Measurements from ENCODE around the gene MYPOP. TPM values are rescaled to one million over a fixed set of nuclear protein-coding genes. Genes with fewer than 3 reads are reported as not detected.

MYPOP gene
- total RNA-seq, 6 experiments from 2014 or later = 10.2 to 11.2 (median 10.5) TPM

DNA sequence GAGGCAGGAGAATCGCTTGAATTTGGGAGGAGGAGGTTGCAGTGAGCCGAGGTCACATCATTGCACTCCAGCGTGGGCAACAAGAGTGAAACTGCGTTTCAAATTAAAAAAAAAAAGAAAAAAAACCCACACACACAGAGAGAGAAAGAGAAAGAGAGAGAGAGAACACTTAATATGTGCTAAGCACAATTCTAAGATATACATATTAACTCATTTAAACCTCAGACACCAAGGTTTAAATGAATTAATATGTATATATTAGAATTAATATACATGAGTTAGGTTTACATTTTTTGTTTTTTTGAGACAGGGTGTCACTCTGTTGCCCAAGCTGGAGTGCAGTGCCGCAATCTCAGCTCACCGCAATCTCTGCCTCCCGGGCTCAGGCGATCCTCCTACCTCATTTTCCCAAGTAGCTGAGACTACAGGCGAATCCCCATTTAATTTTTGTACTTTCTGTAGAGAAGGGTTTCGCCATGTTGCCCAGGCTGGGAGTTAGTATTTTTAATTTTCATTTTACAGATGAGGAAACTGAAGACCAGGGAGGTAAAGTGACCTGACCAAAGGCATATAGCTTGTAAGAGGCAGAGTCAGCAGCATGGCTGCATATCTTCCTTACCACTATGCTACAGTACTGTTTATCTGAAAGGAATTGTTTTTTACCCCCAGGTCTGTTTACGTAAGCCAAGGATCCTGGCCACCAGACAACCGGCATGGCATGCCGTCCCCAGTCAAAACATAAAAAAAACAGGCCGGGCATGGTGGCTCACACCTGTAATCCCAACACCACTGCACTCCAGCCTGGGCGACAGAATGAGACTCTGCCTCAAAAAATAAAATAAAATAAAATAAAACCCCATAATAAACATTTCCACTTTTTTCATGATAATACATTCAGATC lies 41.8 kb downstream of the MYPOP start:
- no peak for DNase-seq
- H3K4me1 Mint-ChIP-seq (ENCODE audit: low read depth) = peaks cover 9% of the 10 kb centered on the region; the same call in 1 of the 2 replicates
- peaks cover 23% of the 10 kb centered on the region for H3K36me3 Mint-ChIP-seq (ENCODE audit: low read depth)
- peaks cover 23% of the 10 kb centered on the region for H3K27me3 Mint-ChIP-seq (ENCODE audit: insufficient read depth)
- H3K9me3 Mint-ChIP-seq = no peaks in the 10 kb centered on the region
- peak overlapping the region; percentile 99 for H3K4me3 Mint-ChIP-seq
- TF ChIP-seq, protein P1, sequence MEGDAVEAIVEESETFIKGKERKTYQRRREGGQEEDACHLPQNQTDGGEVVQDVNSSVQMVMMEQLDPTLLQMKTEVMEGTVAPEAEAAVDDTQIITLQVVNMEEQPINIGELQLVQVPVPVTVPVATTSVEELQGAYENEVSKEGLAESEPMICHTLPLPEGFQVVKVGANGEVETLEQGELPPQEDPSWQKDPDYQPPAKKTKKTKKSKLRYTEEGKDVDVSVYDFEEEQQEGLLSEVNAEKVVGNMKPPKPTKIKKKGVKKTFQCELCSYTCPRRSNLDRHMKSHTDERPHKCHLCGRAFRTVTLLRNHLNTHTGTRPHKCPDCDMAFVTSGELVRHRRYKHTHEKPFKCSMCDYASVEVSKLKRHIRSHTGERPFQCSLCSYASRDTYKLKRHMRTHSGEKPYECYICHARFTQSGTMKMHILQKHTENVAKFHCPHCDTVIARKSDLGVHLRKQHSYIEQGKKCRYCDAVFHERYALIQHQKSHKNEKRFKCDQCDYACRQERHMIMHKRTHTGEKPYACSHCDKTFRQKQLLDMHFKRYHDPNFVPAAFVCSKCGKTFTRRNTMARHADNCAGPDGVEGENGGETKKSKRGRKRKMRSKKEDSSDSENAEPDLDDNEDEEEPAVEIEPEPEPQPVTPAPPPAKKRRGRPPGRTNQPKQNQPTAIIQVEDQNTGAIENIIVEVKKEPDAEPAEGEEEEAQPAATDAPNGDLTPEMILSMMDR (IDR thresholded peaks at IDR 0.05) = no peak
- H3K27ac Mint-ChIP-seq = no peak overlapping the region; the same call in 1 of the 2 replicates

DNA sequence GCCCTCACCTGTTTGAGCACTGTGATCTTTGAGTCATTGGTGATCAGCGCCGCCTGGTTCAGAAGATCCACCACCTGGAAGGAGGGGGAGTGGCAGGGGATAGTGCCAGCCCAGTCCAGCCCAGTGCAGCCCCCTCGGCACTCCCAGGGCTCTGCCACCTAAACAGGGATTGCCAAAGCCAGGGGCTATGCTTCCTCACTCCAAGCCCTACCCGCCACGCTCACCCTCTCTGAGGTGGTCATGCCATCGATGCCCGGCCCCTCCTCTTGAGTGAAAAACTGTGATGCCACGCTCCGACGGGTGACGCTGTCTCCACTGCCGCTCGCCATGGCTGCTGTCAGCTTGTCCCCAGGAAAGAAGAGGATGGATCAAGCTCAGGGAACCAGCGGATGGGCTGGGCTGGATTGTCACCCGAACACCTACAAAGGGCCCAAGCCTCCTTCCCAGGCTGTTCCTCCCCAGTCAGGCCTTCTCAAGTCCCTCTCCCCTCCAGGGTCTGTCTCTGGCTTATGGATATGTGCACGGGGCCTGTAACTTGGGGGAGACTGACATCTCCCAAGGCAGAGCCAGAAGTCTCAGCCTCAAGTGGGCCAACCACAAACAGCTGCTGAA lies 48.1 kb downstream of the MYPOP start:
- H3K4me1 Mint-ChIP-seq (ENCODE audit: low read depth) = peaks cover 22% of the 10 kb centered on the region
- H3K27ac Mint-ChIP-seq = no peak overlapping the region
- TF ChIP-seq, protein P1 (IDR thresholded peaks at IDR 0.05) = no peak
- H3K36me3 Mint-ChIP-seq (ENCODE audit: low read depth) = peaks cover 38% of the 10 kb centered on the region
- no peak overlapping the region for H3K4me3 Mint-ChIP-seq
- H3K27me3 Mint-ChIP-seq (ENCODE audit: insufficient read depth) = no peaks in the 10 kb centered on the region; the same call in 1 of the 2 replicates
- H3K9me3 Mint-ChIP-seq = no peaks in the 10 kb centered on the region
- DNase-seq = no peak

DNA sequence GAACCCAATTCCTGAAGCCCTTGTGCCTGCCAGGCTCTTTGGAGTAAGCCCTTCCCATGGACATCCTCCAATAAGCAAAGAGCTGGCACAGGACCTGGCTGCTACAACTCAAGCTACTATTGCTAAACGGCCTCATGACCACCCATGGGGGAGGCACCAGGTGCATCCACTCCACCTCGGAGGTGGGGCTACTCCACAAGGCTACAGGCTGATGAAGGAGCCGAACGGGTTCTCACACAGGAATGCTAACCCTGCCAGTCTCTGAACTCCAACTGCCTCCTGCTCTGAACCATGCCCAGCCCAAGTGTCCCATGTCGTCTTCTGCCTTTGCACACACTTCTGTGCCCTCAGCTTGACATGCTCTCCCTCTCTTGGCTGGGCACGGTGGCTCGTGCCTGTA lies 49.4 kb downstream of the MYPOP start:
- peak overlapping the region; percentile 59 for H3K27ac Mint-ChIP-seq
- peaks cover 22% of the 10 kb centered on the region for H3K4me1 Mint-ChIP-seq (ENCODE audit: low read depth)
- DNase-seq = no peak
- H3K27me3 Mint-ChIP-seq (ENCODE audit: insufficient read depth) = no peaks in the 10 kb centered on the region; the same call in 1 of the 2 replicates
- no peaks in the 10 kb centered on the region for H3K9me3 Mint-ChIP-seq
- H3K36me3 Mint-ChIP-seq (ENCODE audit: low read depth) = peaks cover 34% of the 10 kb centered on the region
- TF ChIP-seq, protein P1 (IDR thresholded peaks at IDR 0.05) = no peak
- no peak overlapping the region for H3K4me3 Mint-ChIP-seq

DNA sequence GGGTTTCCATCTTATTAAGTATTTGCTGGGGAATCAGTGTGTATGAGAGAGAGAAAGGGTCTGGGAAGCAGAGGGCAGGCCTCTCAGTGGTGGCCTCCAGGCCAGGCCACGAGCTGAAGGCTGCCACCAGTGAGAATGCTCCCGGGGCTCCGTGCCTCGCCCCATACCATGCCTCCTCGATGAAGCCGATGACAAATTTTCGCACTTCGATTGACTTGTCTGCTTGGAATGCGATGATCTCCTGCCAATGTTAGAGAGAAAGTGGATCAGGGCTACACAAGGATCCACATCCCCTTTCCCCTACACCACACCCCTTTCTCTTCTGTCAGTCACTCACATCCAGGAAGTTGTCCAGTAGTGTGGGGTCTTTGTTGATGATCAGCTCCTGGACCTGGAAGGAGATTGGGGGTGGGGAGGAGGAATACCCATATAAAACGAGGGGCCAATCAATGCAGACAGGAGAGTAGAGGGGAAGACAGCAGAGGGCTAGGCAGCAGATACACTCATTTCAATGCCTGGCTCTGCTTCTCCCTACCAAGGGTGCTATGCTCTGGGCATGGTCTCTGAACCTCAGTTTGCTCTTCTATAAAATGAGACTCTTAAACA lies 50.2 kb downstream of the MYPOP start:
- peaks cover 22% of the 10 kb centered on the region for H3K4me1 Mint-ChIP-seq (ENCODE audit: low read depth)
- no peaks in the 10 kb centered on the region for H3K9me3 Mint-ChIP-seq
- no peaks in the 10 kb centered on the region; the same call in 1 of the 2 replicates for H3K27me3 Mint-ChIP-seq (ENCODE audit: insufficient read depth)
- DNase-seq = peak; percentile 46
- peaks cover 35% of the 10 kb centered on the region for H3K36me3 Mint-ChIP-seq (ENCODE audit: low read depth)
- peak overlapping the region; percentile 59 for H3K27ac Mint-ChIP-seq
- TF ChIP-seq, protein P1 (IDR thresholded peaks at IDR 0.05) = no peak
- H3K4me3 Mint-ChIP-seq = no peak overlapping the region

DNA sequence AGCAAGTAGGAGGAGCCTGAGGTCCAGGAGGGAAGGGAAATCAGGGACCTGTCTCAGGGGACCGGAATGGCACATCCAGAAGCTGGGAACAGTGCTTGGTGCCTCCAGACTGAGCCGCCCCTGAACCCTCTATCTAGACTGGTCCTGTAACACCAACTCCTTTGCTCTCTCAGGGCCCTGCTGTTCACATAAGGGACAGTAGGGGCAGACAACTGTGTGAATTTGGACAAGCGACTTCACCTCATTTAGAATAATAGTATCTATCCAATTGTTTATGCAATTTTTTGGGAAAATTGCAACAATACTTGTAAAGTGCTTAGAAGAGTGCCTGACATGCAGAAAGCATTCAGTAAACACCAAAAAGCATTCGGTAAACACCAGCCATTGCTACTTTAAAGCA lies 53.5 kb downstream of the MYPOP start:
- H3K36me3 Mint-ChIP-seq (ENCODE audit: low read depth) = peaks cover 51% of the 10 kb centered on the region
- no peaks in the 10 kb centered on the region for H3K9me3 Mint-ChIP-seq
- peaks cover 22% of the 10 kb centered on the region for H3K4me1 Mint-ChIP-seq (ENCODE audit: low read depth)
- no peak overlapping the region for H3K27ac Mint-ChIP-seq
- TF ChIP-seq, protein P1 (IDR thresholded peaks at IDR 0.05) = peak; percentile 52
- DNase-seq = no peak
- H3K4me3 Mint-ChIP-seq = no peak overlapping the region
- no peaks in the 10 kb centered on the region; the same call in 1 of the 2 replicates for H3K27me3 Mint-ChIP-seq (ENCODE audit: insufficient read depth)
